ENCODE measurements around the gene PCDH7. TPM values are rescaled to one million over a fixed set of nuclear protein-coding genes. Genes with fewer than 3 reads are reported as not detected.

Gene PCDH7
- total RNA-seq, 1 donor = 0.72 TPM

DNA sequence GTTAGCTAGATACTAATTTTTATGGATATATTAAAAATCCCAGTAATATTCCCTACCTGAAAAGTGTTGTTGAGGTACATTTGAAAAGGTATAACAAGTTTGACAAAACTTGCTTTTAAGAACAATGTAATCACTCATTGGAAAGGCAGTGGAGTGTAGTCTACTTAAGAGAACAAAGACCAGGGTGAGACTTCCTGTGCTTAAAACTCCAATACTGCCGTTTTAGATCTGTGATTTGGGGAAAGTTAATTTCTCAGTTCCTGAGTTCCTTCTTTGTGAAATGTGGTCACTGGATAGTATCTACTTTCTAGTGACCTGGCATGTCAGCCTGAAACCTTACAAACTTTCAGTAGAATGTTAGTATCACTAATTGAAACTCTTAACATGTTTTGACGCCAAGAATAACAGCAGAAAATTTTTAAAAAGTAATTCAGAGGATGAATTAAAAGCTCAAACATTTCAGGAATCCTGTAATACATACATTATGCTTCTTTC, 56.8 kb downstream of the PCDH7 start:
- H3K4me1 ChIP-seq (ENCODE audit: insufficient read depth, low read length) = no peaks in the 10 kb centered on the region
- no peaks in the 10 kb centered on the region for H3K36me3 ChIP-seq (ENCODE audit: insufficient read depth, low read length)

More for the DNA sequence above, 56.8 kb downstream of the PCDH7 start:
- TF ChIP-seq, protein P1, sequence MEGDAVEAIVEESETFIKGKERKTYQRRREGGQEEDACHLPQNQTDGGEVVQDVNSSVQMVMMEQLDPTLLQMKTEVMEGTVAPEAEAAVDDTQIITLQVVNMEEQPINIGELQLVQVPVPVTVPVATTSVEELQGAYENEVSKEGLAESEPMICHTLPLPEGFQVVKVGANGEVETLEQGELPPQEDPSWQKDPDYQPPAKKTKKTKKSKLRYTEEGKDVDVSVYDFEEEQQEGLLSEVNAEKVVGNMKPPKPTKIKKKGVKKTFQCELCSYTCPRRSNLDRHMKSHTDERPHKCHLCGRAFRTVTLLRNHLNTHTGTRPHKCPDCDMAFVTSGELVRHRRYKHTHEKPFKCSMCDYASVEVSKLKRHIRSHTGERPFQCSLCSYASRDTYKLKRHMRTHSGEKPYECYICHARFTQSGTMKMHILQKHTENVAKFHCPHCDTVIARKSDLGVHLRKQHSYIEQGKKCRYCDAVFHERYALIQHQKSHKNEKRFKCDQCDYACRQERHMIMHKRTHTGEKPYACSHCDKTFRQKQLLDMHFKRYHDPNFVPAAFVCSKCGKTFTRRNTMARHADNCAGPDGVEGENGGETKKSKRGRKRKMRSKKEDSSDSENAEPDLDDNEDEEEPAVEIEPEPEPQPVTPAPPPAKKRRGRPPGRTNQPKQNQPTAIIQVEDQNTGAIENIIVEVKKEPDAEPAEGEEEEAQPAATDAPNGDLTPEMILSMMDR (IDR thresholded peaks at IDR 0.05; ENCODE audit: extremely low read depth, low read depth, low read length) = no peak
- no peak overlapping the region for H3K4me2 ChIP-seq (ENCODE audit: insufficient read depth, low read length)
- no peak overlapping the region for H3K27ac ChIP-seq (ENCODE audit: low read depth, low read length)
- H2AFZ ChIP-seq (ENCODE audit: low read length) = no peak overlapping the region
- no peaks in the 10 kb centered on the region for H3K9me3 ChIP-seq (ENCODE audit: low read depth, low read length)
- H3K79me2 ChIP-seq (ENCODE audit: insufficient read depth, low read length) = no peaks in the 10 kb centered on the region
- H3K27me3 ChIP-seq (ENCODE audit: insufficient read depth, low read length) = no peaks in the 10 kb centered on the region
- no peak overlapping the region for H3K4me3 ChIP-seq (ENCODE audit: insufficient read depth, low read length)
- no peak for DNase-seq (ENCODE audit: insufficient read length, low spot score, missing footprints)
- H4K20me1 ChIP-seq (ENCODE audit: insufficient read depth, low read length) = no peaks in the 10 kb centered on the region
